ENCODE results near the gene RGS14.
"Not testable (repeated sequence)": the region's sequence is repeated elsewhere in the genome, so short reads cannot be mapped to it uniquely, and the experiment has no call there.

The RGS14 gene

DNA sequence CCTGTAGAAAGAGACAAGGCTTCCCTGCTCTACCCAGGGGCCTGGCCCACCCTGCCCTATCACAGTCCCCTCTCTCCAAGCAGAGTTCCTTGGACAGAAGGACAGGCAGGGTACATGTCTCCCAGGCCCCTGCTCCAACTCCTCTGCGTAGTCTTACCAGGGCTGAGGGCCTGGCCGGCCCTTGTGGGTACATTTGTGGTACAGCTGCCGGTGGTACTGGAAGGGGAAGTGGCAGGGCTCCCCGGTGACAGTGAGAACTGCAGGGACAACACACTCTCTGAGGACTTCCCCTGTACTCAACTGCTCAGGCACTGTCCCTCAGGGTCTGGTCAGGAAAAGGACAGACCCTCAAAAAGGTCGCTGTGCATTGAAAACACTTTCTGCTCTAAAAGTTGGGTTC, 48.1 kb downstream of the RGS14 start:
- DNase-seq = no peak

DNA sequence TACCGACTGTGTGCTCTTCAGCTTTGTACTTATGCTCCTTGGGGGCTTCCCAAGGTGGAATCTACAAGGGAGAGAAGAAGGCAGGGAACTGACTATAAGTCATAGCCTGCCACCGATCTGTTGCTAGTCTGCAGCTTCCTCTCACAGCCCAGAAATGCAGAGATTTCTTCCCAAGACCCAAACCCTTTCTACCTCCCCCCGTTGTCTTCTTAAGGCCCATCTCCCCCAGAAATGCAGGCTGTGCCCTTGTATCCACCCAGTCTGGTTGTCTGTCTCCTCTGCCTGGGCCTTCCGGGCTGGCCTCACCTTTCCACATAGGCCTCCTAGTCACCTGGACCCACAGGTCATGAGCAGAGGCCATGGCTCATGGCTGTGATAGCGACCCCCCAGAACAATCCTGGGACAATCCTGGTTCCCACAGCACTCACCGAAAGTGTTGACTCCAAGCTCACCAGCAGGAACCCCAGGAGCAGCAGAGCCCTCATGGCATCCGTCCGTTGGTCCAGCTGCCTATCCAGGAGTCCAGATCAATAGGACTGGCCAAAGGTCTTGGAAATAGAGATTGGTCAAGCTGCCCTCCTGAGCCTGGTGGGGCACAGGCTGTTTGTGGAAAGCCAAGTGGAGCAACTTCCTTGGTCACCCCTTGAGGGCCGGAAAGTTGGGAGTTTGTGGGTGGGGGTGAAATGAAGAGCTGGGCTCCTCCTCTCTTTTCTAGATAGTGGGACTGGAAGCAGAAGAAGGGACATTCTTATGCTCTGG, 51.5 kb downstream of the RGS14 start, which contains the start of gene F12:
F12 (minus strand) TSS at position 522 of the 759 bp plus-strand sequence; CDS start at position 485, 37 bp downstream.
- no peak for DNase-seq

DNA sequence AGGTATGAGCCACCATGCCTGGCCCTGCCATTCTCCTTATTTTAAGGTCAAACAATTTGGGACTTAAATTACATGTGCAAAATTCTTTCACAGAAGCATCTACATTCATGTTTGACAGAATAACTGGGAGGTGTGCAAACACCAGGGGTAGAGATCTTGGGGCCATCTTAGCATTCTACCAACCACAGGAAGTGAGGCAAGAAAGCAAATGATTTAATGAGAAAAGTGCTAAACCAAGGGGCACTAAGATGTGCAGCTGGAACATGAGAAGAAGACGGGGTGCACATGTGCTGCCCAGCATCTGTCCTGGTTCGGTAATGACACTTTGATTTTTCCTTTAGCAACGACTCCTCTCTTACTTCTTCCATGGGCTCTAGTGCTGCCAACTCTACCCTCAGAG, 52.9 kb downstream of the RGS14 start:
- DNase-seq = no peak

DNA sequence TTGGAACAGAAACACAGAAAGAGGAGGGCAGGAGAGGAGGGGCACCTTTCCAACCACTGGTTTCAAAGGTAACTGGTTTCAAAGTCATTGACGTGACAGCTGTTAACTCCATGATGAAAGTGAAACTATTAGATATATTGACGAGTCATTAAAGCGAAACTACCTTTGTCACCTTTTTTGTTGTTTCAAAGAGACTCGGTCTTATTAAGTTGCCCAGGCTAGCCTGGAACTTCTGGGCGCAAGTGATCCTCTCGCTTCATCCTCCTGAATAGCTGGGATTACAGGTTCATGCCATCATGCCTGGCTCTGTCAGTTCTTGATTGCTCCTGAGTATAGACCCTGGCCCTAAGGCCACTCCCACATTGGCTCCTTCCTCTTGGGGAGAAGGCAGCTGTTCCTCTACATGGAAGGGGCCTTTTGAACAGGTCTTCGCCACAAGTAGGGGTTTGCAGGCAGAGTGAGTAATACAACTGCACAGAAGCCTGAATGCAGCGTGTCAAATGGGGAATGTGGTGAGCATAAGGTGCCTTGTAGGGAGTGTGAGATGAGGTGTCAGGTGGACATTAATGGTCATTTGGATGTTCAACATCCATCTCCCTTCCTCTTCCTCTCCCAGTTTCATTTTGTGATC, 55.0 kb downstream of the RGS14 start:
- DNase-seq = no peak

GRCh38 chr5:177414481-177414880, 56.8 kb downstream of the RGS14 start:
- DNase-seq = no peak

GRCh38 chr5:177417081-177417480, 59.4 kb downstream of the RGS14 start:
- DNase-seq = not testable (repeated sequence)

- peak; percentile 62 for DNase-seq
Observed at GRCh38 chr5:177419046-177419445, 61.3 kb downstream of the RGS14 start.

GRCh38 chr5:177420472-177420871, 62.7 kb downstream of the RGS14 start:
- DNase-seq = not testable (repeated sequence)

GRCh38 chr5:177421062-177421798, 63.5 kb downstream of the RGS14 start:
- DNase-seq = no peak
